HL-60 (cell line): ENCODE results near the gene ASCC1.

Source experiments
- CTCF ChIP-seq: IDR thresholded peaks from one replicate; pipeline ENCODE4 v1.5.1; 2011; ENCODE audit warnings: low read length, control low read depth, inconsistent platforms; ENCODE audit not compliant: insufficient read depth
- GABPA ChIP-seq: IDR thresholded peaks from 2 replicates; pipeline ENCODE4 v1.6.1; 2012; ENCODE audit warnings: low read depth
- POLR2AphosphoS5 ChIP-seq: IDR thresholded peaks from 2 replicates; pipeline ENCODE4 v1.6.1; 2012; ENCODE audit warnings: low read depth
- REST ChIP-seq: IDR thresholded peaks from 2 replicates; pipeline ENCODE4 v1.6.1; 2012; ENCODE audit warnings: low read depth; ENCODE audit not compliant: insufficient replicate concordance
- SPI1 ChIP-seq: IDR thresholded peaks from 2 replicates; pipeline ENCODE4 v1.6.1; 2012; ENCODE audit warnings: low read depth, mild to moderate bottlenecking, borderline replicate concordance

GRCh38 chr10:72206511-72207229 lies 9.4 kb downstream of the ASCC1 start:
- TF ChIP-seq CTCF: no peak
- no peak for TF ChIP-seq POLR2AphosphoS5
- no peak for TF ChIP-seq SPI1
- TF ChIP-seq REST: no peak
- TF ChIP-seq GABPA: no peak
